ENCODE data around the gene ZC3H6. TPM values are rescaled to one million over a fixed set of nuclear protein-coding genes. Genes with fewer than 3 reads are reported as not detected.

ZC3H6 gene
- total and polyA plus RNA-seq, 2 of the 4 experiments (the other 2 are of a cell fraction), result 0.55 to 2.0 TPM

GRCh38 chr2:112340475-112341267, 65.3 kb downstream of the ZC3H6 start:
- Histone ChIP-seq H4K91ac (ENCODE audit: insufficient read depth, low read depth, low read length) (no peak overlapping the region), H4K5ac (ENCODE audit: low read depth, low read length) (no peak overlapping the region), H3K27ac (ENCODE audit: insufficient read depth, low read length) (no peak overlapping the region), H3K23ac (ENCODE audit: low read depth, low read length) (no peak overlapping the region), H2BK15ac (ENCODE audit: low read depth, low read length) (no peak overlapping the region), H3K18ac (ENCODE audit: low read depth, low read length) (no peak overlapping the region), H3K79me1 (ENCODE audit: low read depth in 1 of 2, low read length in 2 of 2) (no peaks in the 10 kb centered on the region), H2BK20ac (ENCODE audit: low read depth, low read length) (no peak overlapping the region), H3K9ac (ENCODE audit: low read depth, low read length) (no peak overlapping the region), H2BK120ac (ENCODE audit: low read depth, low read length) (no peak overlapping the region), H2AK5ac (ENCODE audit: low read depth, low read length) (no peak overlapping the region), H3K4ac (ENCODE audit: low read depth, low read length) (no peak overlapping the region), H3K9me1 (ENCODE audit: insufficient read depth, low read length) (no peaks in the 10 kb centered on the region), H3K27me3 (ENCODE audit: control insufficient read depth, insufficient read depth, low read length) (peaks cover 2% of the 10 kb centered on the region; the same call in 1 of the 2 replicates), H2AFZ (replicated peaks; ENCODE audit: low read length, poor library complexity) (no peak overlapping the region), H3K4me2 (ENCODE audit: low read depth, low read length) (no peak overlapping the region), H3K9me3 (ENCODE audit: control insufficient read depth, insufficient read depth, low read length) (no peaks in the 10 kb centered on the region), H4K8ac (ENCODE audit: low read depth in 2 of 2, low read length in 2 of 2) (no peak overlapping the region), H2AK9ac (replicated peaks; ENCODE audit: low read depth, low read length, poor library complexity) (no peak overlapping the region), H3K14ac (replicated peaks; ENCODE audit: low read depth, low read length) (no peak overlapping the region), H3K36me3 (ENCODE audit: control insufficient read depth, insufficient read depth, low read length) (no peaks in the 10 kb centered on the region), H2BK5ac (ENCODE audit: low read depth, low read length, poor library complexity, severe bottlenecking) (no peak overlapping the region), H4K20me1 (ENCODE audit: insufficient read depth, low read length) (no peaks in the 10 kb centered on the region), H3K4me3 (ENCODE audit: insufficient read depth, low read depth, low read length) (no peak overlapping the region), H3K4me1 (ENCODE audit: control insufficient read depth, insufficient read depth, low read length) (no peaks in the 10 kb centered on the region), H3K56ac (ENCODE audit: extremely low read depth, insufficient read depth, low read length) (no peak overlapping the region)
- WGBS, 2 experiments (ENCODE audit: extremely low coverage in 2 of 2, insufficient read length in 1 of 2), result 83% methylated on average over 1 of the region's 9 CpGs; no CpG with 5 or more reads in 1 of the 2 experiments
- ChIA-PET CTCF (no interaction called here), POLR2A (ENCODE audit: unreplicated experiment) (no interaction called here)
- ATAC-seq (ENCODE audit: low read depth), result no peak
- no peak for DNase-seq
- TF ChIP-seq USF2 (IDR thresholded peaks at IDR 0.05; ENCODE audit: low read depth, low read length), result no peak
- TF ChIP-seq MAZ (IDR thresholded peaks at IDR 0.05; ENCODE audit: borderline replicate concordance, low read depth, low read length), result no peak
- no peak for TF ChIP-seq BHLHE40 (IDR thresholded peaks at IDR 0.05; ENCODE audit: low read depth, low read length)
- no peak for TF ChIP-seq POLR2A (IDR thresholded peaks at IDR 0.05; ENCODE audit: low read depth, low read length)
- TF ChIP-seq RCOR1 (IDR thresholded peaks at IDR 0.05; ENCODE audit: insufficient replicate concordance, low read length), result no peak
- no peak for TF ChIP-seq CTCF (conservative IDR thresholded peaks at IDR 0.05; ENCODE audit: low read depth, low read length)
- no peak for TF ChIP-seq SMC3 (IDR thresholded peaks at IDR 0.05; ENCODE audit: low read depth, low read length)
- TF ChIP-seq FOS (IDR thresholded peaks at IDR 0.05; ENCODE audit: low read depth, low read length), result no peak
- TF ChIP-seq RFX5 (IDR thresholded peaks at IDR 0.05; ENCODE audit: low read depth, low read length), result no peak
- TF ChIP-seq MAFK (IDR thresholded peaks at IDR 0.05; ENCODE audit: low read depth, low read length), result no peak
- TF ChIP-seq MXI1 (IDR thresholded peaks at IDR 0.05; ENCODE audit: borderline replicate concordance, low read depth, low read length), result no peak
- no peak for TF ChIP-seq RAD21 (IDR thresholded peaks at IDR 0.05; ENCODE audit: low read length)
- no peak for TF ChIP-seq CEBPB (IDR thresholded peaks at IDR 0.05; ENCODE audit: low read depth, low read length)
- in situ Hi-C loops (cut with MboI; ENCODE audit: low sequenced_read_pairs) (no loop called here), dilution Hi-C loops (cut with HindIII; ENCODE audit: low sequenced_read_pairs, unreplicated experiment) (no loop called here), intact Hi-C loops (cut with micrococcal nuclease) (loop anchor here (5.0 kb wide), 1 partner anchor 63 kb away; the partner anchor contains the start of gene ZC3H6)
- no TSS peak for BruUV-seq (replicated peaks)

All from IMR-90 (cell line).